ENCODE results near the gene ZFPL1. TPM values are rescaled to one million over a fixed set of nuclear protein-coding genes. Genes with fewer than 3 reads are reported as not detected.
A peak's percentile ranks its signal among the peaks of the same experiment; 100 is the strongest.

Gene ZFPL1
- total and polyA plus RNA-seq, 9 of the 15 experiments (the other 6 are each of a cell fraction or from before 2014, with no cell fraction given), result 3.7 to 37.5 (median 22.7) TPM

GRCh38 chr11:65108469-65109123 is 24.6 kb downstream of the ZFPL1 start:
- no peak for DNase-seq (ENCODE audit: extremely low read depth in 1 of 4, low spot score in 3 of 4)
- no peak overlapping the region for H3K9ac ChIP-seq (ENCODE audit: insufficient read depth in 1 of 2, low read depth in 2 of 2, low read length in 2 of 2)
- H3K9me1 ChIP-seq (ENCODE audit: control insufficient read depth, insufficient read depth, low read length), result no peaks in the 10 kb centered on the region
- peaks cover 17 to 43% of the 10 kb centered on the region in 2 experiments for H3K4me1 ChIP-seq (replicated peaks in 1 of 2; ENCODE audit: control insufficient read depth in 2 of 2, insufficient read depth in 2 of 2, low read length in 2 of 2)
- TF ChIP-seq SMAD3 (CRISPR knock-in tag; conservative IDR thresholded peaks at IDR 0.05) (no peak), ZBTB33 (CRISPR knock-in tag; IDR thresholded peaks at IDR 0.05) (peak; percentile 64; the same call in 1 of the 2 replicates)
- peaks cover 22% of the 10 kb centered on the region; the same call in 1 of the 3 replicates for H3K36me3 ChIP-seq (ENCODE audit: control insufficient read depth, insufficient read depth, low read length)
- no peak overlapping the region for H3K4me2 ChIP-seq (ENCODE audit: insufficient read depth, low read length)
- no peaks in the 10 kb centered on the region for H3K9me3 ChIP-seq (replicated peaks; ENCODE audit: control insufficient read depth, insufficient read depth, low read depth, low read length)
- no peak overlapping the region for H3K27ac ChIP-seq (ENCODE audit: extremely low read depth, low read depth, low read length)
- no peak for ATAC-seq
- in situ Hi-C loops (cut with MboI) (no loop called here), intact Hi-C loops (cut with micrococcal nuclease) (no loop called here)
- H3K27me3 ChIP-seq (ENCODE audit: control insufficient read depth in 2 of 2, insufficient read depth in 2 of 2, low read length in 2 of 2), result no peaks in the 10 kb centered on the region
- no peak for FAIRE-seq
- no peaks in the 10 kb centered on the region for H4K20me1 ChIP-seq (replicated peaks; ENCODE audit: control insufficient read depth, insufficient read depth, low read length)
- no peak overlapping the region for H3K4me3 ChIP-seq
- peaks cover 7% of the 10 kb centered on the region; the same call in 2 of the 3 replicates for H3K79me2 ChIP-seq (ENCODE audit: control insufficient read depth, insufficient read depth, low read length)
- 91% methylated on average over 11 of the region's 38 CpGs for WGBS (ENCODE audit: insufficient coverage, low coverage, missing lambda C conversion rate)
- BruUV-seq (replicated peaks), result no TSS peak
- H2AFZ ChIP-seq (ENCODE audit: low read depth, low read length), result no peak overlapping the region
- ChIA-PET POLR2A (interaction anchor here (0.7 to 7.2 kb wide), 3 partner anchors 12 to 173 kb away, joined by 3 to 92 read pairs (median 3); partner anchors contain the start of genes GPHA2 and VPS51), CTCF (ENCODE audit: low intra/inter-chr PET ratio) (interaction anchor here (0.5 to 0.7 kb wide), 2 partner anchors 146 to 480 kb away, joined by 3 read pairs; no protein-coding TSS in a partner anchor)

Data from K562 (cell line).